Skin of body (tissue), 2 donors: Measurements from ENCODE around the gene F5. TPM values are rescaled to one million over a fixed set of nuclear protein-coding genes. Genes with fewer than 3 reads are reported as not detected.
"Not testable (repeated sequence)": the region's sequence is repeated elsewhere in the genome, so short reads cannot be mapped to it uniquely, and the experiment has no call there.

ENCODE experiments used
- DNase-seq: peaks from one replicate; lab custom pipeline; 2025; lab: John Stamatoyannopoulos, UW
- total RNA-seq: library from RNA; depleted of rRNA; stranded (reverse); fragments of >200 nt; gene quantifications from one replicate; pipeline ENCODE4 v1.2.3, GENCODE V29; 2014

Gene F5
- total RNA-seq, 1 donor from 2014 or later, result 0.89 TPM

GRCh38 chr1:169546087-169546995 lies 39.9 kb downstream of the F5 start:
- DNase-seq, result peak; percentile 39

GRCh38 chr1:169545472-169545871 lies 40.8 kb downstream of the F5 start:
- no peak for DNase-seq

- no peak for DNase-seq
These were observed 47.0 kb downstream of the F5 start for GRCh38 chr1:169538998-169539871.

DNA sequence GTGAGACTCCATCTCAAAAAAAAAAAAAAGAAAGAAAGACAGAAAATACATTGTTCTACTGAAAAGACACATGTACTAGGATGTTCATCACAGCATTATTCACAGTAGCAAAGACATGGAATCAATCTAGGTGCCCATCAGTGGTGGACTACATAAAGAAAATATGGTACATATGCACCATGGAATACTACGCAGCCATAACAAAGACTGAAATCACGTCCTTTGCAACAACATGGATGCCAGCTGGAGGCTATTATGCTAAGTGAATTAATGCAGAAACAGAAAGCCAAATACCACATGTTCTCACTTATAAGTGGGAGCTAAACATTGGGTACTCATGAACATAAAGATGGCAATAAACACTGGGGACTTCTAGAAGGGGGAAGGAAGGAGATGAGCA lies 51.6 kb downstream of the F5 start:
- DNase-seq, result no peak

GRCh38 chr1:169533528-169534190 lies 52.6 kb downstream of the F5 start:
- DNase-seq, result not testable (repeated sequence)

DNA sequence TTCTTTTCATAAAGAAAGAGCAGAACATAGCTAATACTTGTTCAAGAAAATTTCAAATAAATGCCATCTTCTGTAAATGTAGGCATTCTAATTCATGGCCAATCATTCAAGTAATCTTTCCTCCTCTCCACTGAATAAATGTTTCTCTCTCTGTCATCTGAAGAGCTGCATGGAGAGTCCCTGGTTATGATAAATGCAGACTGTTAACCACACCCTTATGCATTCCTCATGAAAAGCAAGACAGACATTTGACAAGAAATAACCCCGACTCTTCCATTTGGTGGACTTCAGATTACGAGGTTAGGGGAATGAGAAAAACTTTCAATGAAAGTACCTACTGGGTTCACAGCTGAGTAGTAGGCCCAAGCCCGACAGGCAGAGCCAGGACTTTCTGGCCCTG lies 55.8 kb downstream of the F5 start:
- DNase-seq, result no peak

- DNase-seq, result peak; percentile 2
These were observed 57.1 kb downstream of the F5 start for GRCh38 chr1:169529068-169529642.

DNA sequence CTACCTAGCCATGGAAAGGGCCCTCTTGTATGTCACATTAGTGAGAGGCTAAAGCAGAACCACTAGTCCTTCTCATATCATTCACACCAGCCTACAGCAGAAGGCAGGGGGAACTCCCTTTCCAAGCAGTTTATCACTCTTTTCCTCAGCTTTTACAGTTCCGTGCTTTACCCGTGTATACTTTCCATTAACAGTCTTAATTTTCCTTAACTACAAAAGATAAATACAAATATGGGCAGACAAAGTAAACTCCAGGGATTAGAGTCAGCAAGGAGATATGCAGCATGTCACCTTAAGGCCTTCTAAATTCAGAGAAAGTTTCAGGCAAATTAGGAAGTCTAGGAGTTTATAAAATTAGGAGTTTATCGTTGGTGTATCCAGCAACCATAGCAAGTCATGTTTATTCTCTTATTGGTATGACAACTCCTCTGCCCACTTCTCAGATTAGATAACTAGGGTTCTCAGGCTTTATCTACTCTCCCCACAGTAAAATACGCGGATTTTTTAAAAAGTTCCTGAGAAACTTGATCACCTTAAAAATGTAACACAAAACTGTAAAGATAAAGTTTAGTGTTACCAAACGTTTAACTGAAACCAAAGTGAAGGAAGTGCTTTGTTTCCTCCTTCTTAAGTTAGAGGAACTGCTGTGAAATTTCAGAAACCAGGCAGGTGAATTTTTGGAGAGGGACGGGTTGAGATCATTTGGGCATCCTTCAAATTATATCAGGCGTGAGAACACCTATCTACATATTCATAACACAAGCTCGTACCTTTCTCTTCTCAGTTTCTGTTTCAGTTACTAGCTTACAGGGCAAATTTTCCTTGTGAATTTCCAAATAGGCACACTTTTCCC lies 57.8 kb downstream of the F5 start:
- DNase-seq, result no peak

DNA sequence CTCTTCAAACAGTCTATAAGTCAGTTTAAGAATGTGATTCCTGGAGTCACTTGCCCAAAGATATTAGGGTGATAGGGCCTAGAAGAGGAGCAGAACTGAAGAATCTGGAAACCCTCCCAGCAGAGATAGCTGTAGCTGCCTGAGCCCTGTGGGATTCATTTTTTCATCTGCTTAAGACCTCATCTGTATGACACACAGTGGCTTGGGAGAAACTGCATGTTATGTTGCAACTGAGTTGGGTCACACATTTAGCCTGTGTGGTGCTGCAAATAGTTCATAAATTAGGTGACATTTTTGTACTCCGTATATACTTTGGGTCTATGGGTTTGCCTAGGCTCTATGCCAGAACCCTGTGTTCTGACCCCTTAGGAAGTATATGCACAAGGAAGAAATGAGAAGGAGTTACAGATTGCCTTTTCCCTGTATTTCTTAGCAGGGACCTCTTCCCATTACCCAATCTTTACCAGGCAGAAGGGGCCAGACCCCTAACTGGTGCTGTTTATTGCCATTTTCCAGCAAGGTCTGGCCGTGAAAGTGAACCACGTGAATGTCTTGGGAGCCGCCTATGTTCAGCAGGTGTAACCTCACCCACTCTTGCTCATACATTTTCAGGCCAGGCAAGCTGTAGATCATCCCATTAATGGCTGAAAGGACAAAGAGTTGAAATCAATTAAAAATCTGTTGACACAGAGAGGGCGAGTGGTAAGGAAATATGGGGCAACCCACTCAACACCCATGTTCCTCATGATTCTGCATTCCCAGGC lies 58.6 kb downstream of the F5 start:
- DNase-seq, result no peak

GRCh38 chr1:169527001-169527400 lies 59.3 kb downstream of the F5 start:
- DNase-seq, result no peak

DNA sequence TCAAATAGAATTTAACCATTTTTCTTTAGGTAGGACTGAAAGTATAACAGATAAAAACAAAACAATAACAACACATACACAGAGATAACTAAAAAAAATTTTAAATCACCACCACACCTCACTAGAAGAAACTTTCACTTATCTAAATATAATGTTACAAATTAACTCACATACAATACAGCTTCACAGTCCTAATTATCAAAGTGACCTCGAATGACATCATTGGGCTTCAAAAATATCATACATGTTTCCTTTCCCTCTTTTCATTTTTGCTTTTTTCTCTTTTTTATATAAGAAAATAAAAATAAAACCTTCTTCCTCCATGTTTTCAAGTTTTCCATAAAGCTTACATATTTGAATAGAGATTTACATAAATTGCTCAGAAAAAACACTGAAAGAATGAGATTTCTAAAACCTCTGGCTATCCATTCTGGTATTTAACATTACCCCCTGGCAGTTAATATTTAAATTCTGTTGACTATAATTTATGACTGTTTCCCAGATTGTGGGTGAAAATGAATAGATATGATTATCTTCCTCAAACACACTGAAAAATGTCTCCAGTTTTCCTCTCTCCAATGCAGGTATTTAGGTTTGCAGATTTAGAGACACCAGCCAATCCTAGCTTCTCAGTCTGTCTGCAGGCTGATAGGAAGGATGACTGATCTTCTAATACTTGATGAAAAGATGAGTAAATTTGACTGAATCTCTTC lies 60.0 kb downstream of the F5 start:
- DNase-seq, result no peak

DNA sequence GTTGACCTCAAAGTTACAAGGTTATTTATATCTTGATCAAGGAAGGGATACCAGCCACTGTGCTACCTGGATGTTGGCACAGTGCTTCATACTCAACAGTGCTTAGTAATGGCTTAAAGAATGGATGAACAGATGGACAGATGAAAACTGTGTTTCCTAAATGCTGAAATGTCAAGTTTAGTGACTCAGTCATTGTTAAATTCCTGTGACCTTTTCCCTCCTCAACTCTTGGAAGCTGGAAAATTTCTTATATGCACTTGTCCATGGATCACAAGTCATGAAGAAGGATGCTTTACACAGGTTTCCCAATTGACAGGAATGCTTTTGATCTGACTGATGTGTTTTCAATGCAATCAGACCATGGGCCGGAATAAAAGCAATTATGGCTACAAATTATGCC lies 60.9 kb downstream of the F5 start:
- no peak for DNase-seq

- no peak for DNase-seq
These were observed 62.4 kb downstream of the F5 start for GRCh38 chr1:169523904-169524303.

DNA sequence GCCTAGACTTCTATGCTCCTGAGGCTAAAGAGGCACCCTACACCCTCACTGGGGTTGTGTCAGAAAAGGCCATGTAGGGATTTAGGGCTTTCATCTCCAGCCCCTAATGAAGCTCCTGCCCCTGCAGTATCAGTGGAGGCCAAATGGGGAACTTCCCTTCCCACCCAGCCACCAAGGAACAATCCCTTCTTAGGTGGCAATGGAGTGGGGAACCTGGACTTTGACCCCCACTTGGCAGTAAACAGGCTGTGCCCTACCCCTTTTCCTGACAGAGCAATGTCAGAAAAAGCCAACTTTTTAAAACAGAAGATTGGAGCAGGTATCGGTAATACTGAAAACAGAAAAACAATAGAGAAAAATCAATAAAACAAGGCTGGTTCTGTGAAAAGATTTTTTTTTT lies 65.1 kb downstream of the F5 start:
- no peak for DNase-seq

DNA sequence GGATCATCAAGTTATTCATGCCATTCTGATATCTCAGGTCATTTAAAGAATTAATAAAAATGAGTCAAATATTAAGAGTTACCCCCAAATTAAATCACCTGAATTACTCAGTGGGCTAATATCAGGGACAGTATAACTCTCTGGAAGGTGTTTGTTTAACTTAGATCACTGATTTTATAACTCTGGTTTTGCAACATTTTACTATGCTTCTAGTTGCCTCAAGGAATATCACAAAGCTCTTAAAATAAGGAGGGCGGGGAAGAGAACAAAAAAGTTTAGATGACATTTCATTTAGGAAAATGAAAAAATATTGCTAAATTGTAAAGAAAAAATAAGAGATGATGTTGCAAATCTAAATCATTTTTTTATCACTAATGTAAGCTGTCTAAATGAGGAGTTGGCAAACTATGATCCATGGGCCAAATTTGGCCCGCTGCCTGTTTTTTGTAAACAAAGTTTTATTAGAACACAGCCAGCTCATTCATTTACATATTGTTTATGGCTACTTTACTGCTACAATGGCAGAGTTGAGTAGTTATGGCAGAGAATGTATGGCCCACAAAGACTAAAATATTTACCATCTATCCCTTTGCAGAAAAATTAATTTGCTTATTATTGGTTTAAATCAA lies 68.6 kb downstream of the F5 start:
- no peak for DNase-seq

- DNase-seq, result no peak
These were observed 70.6 kb downstream of the F5 start for GRCh38 chr1:169515641-169516040.

DNA sequence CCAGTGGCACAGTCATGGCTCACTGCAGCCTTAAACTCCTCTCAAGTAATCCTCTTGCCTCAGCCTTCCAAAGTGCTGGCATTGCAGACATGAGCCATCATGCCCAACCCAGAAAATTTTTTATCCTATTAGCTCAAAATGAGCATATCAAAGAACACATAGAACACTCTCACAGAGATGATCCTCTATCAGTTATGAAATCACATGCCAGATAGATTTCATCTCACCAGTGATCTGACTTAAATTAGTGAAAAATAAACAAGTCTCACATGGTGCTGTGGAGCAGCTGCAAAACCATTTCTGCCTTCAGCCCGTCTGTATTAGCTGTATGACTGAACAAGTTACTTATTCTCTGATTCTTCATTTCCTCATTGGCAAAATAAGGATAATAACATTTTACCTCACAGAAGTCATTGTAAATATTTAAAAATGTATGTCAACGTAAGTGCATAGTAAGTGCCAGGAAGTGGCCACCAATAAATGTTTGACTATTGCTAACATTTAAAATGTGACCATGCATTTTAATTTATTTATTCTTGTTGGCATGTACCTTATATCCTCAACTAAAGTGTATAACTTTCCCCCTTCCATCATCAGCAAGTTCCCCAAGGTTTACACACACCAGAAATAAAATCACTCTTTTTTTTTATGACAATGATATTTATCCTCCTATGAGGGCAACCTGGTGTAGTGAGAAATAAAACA lies 71.6 kb downstream of the F5 start:
- no peak for DNase-seq

DNA sequence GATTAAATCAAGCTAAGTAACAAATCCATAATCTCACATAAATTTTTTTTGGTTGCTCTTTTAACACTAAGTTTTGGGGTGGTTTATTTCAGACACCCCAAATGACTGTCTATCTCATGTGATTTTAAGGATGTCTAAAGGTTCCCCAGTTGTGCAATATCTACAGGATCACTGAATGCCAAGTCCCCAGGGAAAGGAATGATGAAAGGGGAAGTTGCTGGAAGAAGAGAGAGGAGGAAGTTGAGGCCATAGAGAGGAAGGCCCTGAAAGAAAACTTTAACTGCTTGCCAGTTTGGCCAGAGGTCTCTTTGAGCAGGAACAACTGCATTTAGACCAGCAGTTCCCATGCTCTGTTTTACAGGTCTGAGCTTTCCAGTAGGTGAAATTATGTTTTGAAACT lies 73.1 kb downstream of the F5 start:
- no peak for DNase-seq
